T-helper 1 cell (primary cell): Measurements from ENCODE around the gene SLC4A5.

Source experiments
- DNase-seq, 5 donors: peaks; one replicate each; pipeline ENCODE4 v3.0.0-alpha.2; 2012 to 2020

Gene SLC4A5

GRCh38 chr2:74313497-74313896, 29.7 kb downstream of the SLC4A5 start:
- no peak for DNase-seq

GRCh38 chr2:74312913-74313312, 30.3 kb downstream of the SLC4A5 start:
- no peak for DNase-seq

- no peak for DNase-seq
These were observed 35.5 kb downstream of the SLC4A5 start for GRCh38 chr2:74307720-74308119.

- DNase-seq, result no peak
These were observed 38.7 kb downstream of the SLC4A5 start for GRCh38 chr2:74304332-74305148.

- no peak for DNase-seq
These were observed 40.4 kb downstream of the SLC4A5 start for GRCh38 chr2:74302865-74303264.

GRCh38 chr2:74301262-74301661, 42.0 kb downstream of the SLC4A5 start:
- DNase-seq, result no peak

- DNase-seq, result no peak
These were observed 42.7 kb downstream of the SLC4A5 start for GRCh38 chr2:74300506-74300905.

GRCh38 chr2:74297950-74298349, 45.3 kb downstream of the SLC4A5 start:
- no peak for DNase-seq

GRCh38 chr2:74297391-74297790, 45.8 kb downstream of the SLC4A5 start:
- DNase-seq, result no peak

GRCh38 chr2:74293191-74293991, 49.8 kb downstream of the SLC4A5 start:
- no peak for DNase-seq

- no peak for DNase-seq
These were observed 50.5 kb downstream of the SLC4A5 start for GRCh38 chr2:74292751-74293150.

GRCh38 chr2:74291886-74292621, 51.2 kb downstream of the SLC4A5 start:
- DNase-seq, result no peak

- peak in 1 of 5 donors; percentile 7 for DNase-seq
These were observed 52.0 kb downstream of the SLC4A5 start for GRCh38 chr2:74291218-74291544.

GRCh38 chr2:74290466-74291217, 52.6 kb downstream of the SLC4A5 start:
- DNase-seq, result peak in 4 of 5 donors; percentile 12 to 69 (median 28)

- no peak for DNase-seq
These were observed 53.1 kb downstream of the SLC4A5 start for GRCh38 chr2:74290066-74290465.

GRCh38 chr2:74286725-74287124, 56.5 kb downstream of the SLC4A5 start:
- no peak for DNase-seq

- DNase-seq, result no peak
These were observed 61.9 kb downstream of the SLC4A5 start for GRCh38 chr2:74281141-74281975.

- DNase-seq, result no peak
These were observed 64.5 kb downstream of the SLC4A5 start for GRCh38 chr2:74278694-74279093.

GRCh38 chr2:74278176-74278575, 65.0 kb downstream of the SLC4A5 start:
- no peak for DNase-seq

GRCh38 chr2:74275228-74275627, 68.0 kb downstream of the SLC4A5 start:
- no peak for DNase-seq

GRCh38 chr2:74269667-74270066, 73.5 kb downstream of the SLC4A5 start:
- no peak for DNase-seq

- peak in 4 of 5 donors; percentile 33 to 94 (median 42) for DNase-seq
These were observed 76.1 kb downstream of the SLC4A5 start for GRCh38 chr2:74267068-74267467.
